AG20443 (cell line): ENCODE measurements around the gene APOO.
"Not testable (repeated sequence)": the region's sequence is repeated elsewhere in the genome, so short reads cannot be mapped to it uniquely, and the experiment has no call there.

Source experiments
- DNase-seq: peaks from one replicate; pipeline ENCODE4 v3.0.0; 2012; ENCODE audit warnings: low spot score, mixed read lengths

Gene APOO

DNA sequence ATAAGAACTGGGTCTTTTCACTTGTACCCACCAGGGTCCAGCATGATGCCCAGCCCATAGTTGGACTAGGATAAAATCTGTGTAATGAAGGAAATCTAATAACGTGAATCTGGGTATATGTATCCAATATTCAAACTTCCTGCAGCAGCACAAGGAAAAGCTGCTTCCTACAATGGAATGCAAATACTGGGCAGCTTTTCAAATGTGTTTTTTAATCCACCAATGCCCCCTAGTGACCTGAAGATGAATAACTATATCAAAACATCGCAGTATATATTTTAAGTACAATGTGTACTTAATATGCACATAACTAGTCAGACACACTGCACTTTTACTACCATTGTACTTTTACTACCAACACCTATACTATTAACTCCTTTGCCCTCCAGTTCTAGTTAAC is 5.3 kb downstream of the APOO start:
- no peak for DNase-seq

DNA sequence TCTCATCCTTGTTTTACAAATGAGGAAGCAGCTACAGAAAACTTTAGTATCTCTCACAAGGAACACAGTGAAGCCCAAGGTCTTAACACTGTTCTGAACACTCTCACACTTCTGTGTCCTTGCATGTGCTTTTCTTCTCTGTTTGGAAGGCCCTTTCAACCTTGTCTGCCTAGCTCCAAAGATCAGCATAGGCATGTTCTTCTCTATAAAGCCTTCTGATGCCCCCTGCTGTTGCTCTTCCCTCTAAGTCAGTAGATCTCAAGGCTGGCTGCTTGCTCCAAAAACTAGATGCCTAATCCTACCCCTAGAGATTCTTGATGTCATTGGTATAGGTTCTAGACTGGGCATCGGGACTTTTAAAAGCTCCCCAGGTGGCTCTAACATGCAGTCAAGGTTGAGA is 5.9 kb downstream of the APOO start:
- DNase-seq: peak; percentile 50

DNA sequence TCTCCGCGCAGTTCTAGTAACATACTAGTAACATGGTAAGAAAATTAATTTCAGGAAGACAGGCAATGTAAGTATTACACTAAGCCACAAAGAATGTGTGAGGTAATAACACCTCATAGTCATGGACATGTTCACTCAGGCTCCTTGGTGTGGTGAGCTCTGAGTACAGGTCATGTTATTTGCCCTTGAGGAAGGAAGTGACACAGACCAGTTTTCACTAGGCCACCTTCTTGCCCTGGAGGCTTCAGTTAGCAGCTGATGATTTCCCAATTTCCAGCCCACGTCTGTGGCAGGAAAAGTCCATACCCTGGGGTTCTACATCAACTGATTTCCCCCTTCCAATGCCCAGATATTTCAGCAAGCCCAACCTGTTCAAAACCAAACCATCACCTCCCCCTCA is 6.7 kb downstream of the APOO start:
- DNase-seq: no peak

GRCh38 chrX:23900220-23900797 is 7.4 kb downstream of the APOO start:
- DNase-seq: no peak

GRCh38 chrX:23898412-23898959 is 9.3 kb downstream of the APOO start:
- no peak for DNase-seq

GRCh38 chrX:23896981-23897380 is 10.8 kb downstream of the APOO start:
- no peak for DNase-seq

DNA sequence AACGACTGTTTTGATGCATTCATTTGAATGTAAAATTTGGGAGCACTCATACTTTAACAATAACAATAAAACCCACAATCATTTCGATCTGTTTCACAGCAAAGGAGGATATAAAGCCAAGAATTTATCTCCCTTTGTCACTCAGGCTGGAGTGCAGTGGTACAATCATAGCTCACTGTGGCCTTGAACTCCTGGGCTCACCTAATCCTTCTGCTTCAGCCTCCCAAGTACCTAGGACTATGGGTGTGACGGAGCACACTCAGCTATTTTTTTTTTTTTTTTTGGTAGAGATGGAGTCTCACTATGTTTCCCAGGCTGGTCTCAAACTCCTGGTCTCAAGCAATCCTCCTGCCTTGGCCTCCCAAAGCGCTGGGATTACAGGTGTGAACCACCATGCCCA is 11.2 kb downstream of the APOO start:
- not testable (repeated sequence) for DNase-seq

- DNase-seq: not testable (repeated sequence)
Measured at GRCh38 chrX:23894993-23895392, 12.7 kb downstream of the APOO start.

DNA sequence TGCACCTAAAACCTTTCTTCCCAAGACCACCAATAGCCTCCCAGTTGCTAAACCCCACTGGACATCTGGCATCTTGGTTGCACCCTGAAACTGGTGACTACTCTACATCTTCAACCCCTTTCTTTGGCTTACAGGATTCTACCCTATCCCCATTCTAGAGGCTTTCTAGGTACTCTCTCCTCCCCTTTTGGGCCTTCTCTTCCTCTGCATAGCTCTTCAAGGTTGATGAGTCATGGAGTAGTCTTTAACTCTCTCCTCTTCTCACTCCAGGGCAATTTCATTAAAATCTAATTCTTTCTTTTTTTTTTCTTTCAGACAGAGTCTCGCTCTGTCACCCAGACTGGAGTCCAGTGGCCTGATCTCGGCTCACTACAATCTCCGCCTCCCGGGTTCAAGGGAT is 16.8 kb downstream of the APOO start:
- DNase-seq: no peak

DNA sequence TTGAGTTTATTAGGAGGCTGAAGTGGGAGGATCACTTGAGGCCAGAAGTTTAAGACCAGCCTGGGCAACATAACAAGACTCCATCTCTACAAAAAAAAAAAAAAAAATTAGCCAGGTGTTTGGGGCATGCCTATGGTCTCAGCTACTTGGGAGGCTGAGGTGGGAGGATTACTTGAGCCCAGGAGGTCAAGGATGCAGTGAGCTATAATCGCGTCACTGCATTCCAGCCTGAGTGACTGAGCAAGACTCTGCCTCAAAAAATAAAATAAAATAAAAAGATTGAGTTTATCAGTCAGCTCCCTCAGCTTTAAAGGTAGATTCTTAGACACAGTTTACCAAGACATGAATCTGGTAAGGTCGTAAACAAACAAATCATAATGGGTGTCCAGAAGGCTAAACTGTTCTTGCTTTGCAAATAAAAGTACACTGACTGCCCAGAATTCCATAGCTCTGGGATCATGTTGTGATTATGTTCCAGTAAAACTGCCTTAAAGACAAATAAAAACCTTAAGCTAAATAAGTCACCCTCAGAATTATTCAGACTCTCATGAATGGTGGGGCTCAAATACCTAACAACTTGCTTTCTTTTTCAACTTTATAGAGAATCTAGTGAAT is 18.7 kb downstream of the APOO start:
- DNase-seq: no peak

DNA sequence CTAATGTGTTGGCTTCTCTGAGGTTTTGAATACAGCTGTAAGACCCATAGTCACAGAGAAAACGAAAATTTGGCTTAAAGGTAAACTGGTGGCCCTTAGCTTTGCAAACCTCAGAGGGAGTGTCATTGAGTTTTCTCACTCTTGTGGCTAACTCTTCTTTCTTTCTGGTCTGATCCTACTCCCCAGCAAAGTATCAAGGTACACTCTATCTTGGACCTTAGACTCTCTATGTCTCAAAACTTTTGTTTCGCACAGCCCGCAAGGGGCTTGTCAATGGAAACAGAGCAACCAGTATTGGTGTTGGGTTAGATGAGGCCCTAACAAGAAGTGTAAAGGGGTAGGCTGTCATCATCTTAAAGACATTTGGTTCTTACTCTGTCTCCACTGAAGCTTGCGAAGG is 19.8 kb downstream of the APOO start:
- no peak for DNase-seq

DNA sequence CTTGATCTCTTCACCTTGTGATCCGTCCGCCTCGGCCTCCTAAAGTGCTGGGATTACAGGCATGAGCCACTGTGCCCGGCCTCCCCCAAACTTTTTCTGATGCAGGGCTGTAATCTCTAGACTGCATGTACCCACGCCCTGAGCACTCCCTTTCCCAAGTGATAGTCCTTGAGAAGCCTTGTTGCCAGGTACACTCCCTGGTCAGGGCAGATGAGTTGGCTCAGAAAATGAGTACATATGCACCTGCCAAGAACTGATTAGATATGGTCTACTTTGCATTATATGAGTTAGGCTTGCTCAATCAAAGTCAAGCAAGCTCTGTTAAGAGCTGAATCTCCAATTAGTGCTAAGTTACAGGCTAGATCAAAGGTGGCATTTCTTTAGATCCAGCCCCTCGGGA is 20.3 kb downstream of the APOO start:
- DNase-seq: no peak

DNA sequence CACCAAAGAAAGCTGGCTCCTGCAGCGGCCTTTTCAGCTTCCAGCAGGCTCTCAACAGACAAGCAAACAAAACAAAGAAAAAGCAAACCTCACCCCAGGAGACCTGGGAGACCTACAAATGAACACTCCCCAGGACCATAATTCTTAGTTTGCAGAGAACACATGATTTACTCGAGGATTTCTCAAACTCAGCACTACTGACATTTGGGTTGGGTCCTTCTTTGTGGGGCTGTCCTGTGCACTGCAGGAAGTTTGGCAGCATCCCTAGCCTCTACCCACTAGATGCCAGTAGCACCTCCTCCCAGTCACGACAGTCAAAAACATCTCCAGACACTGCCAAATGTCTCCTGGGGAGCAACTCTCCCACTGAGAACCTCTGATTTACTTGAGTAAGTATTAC is 21.9 kb downstream of the APOO start:
- DNase-seq: no peak

DNA sequence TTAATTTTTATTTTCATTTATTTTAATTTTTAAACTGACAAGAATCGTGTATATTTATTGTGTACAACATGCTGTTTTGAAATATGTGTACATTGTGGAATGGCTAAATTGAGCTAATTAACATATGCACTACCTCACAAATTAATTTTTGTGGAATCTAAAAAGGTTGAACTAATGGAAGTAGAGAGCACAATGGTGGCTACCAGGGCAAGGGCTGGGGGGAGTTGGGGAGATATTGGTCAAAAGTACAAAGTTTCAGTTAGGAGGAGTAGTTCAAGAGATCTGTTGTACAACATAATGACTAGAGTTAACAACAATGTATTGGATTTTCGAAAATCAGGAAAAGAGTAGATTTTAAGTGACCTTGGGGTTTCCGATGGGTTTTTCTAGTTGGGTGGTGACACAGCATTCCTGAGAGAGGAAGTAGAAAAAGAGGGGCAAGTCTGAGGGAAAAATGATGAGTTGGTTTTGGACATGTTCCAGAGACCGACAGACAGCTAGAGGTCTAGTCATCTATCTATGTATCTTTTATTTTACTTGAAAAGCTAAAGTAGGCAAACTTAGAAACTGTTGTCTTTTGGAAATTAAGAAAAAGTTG is 23.2 kb downstream of the APOO start:
- DNase-seq: no peak

- DNase-seq: peak; percentile 83
Measured at GRCh38 chrX:23883737-23884354, 23.9 kb downstream of the APOO start.

- no peak for DNase-seq
Measured at GRCh38 chrX:23879380-23880090, 28.2 kb downstream of the APOO start.

DNA sequence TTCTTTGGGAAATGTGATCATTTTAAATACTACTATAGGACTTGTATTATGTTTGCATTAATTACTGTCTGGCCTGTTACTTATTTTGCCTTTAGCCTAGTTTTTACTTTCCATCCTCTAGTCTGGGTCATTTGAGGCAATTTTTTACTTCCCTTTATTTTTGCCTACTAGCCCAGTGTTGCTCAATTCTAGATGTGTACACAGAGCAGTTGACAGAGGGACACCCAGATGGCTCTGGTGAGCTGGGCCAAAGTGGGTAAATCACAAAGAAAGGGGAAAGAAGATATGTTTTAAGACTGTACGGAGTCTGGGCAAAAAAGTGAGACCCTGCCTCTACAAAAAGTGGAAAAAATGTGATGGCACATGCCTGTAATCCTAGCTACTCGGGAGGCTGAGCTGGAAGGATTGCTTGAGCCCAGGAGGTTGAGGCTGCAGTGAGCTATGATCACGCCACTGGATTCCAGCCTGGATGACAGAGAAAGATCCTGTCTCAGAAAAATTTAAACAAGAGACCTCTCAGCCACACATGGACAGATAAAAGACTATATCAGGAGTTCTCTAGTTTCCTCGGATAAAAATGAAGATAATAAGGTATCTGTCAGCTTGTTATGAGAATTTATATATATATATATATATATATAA is 35.7 kb downstream of the APOO start:
- DNase-seq: no peak

DNA sequence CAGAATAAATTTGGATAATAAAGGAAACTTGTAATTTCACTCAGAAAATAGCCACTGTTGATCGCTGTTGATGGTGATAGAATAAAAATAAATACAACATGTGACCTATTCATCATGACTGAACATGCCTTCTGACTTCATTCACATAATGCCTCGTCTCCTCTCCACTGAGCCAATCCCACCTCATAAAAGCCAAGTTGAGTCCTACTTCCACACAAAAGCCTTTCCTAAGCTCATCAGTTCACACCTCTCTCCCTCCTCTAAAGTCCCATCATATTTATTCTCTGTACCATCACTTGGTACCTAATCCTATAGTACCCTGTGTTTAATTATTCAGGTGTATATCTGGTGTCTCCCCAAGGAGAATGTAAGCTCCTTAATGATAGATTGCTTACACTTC is 37.7 kb downstream of the APOO start:
- no peak for DNase-seq

- DNase-seq: no peak
Measured at GRCh38 chrX:23864742-23865326, 42.9 kb downstream of the APOO start.

- DNase-seq: not testable (repeated sequence)
Measured at GRCh38 chrX:23861952-23862351, 45.8 kb downstream of the APOO start.

DNA sequence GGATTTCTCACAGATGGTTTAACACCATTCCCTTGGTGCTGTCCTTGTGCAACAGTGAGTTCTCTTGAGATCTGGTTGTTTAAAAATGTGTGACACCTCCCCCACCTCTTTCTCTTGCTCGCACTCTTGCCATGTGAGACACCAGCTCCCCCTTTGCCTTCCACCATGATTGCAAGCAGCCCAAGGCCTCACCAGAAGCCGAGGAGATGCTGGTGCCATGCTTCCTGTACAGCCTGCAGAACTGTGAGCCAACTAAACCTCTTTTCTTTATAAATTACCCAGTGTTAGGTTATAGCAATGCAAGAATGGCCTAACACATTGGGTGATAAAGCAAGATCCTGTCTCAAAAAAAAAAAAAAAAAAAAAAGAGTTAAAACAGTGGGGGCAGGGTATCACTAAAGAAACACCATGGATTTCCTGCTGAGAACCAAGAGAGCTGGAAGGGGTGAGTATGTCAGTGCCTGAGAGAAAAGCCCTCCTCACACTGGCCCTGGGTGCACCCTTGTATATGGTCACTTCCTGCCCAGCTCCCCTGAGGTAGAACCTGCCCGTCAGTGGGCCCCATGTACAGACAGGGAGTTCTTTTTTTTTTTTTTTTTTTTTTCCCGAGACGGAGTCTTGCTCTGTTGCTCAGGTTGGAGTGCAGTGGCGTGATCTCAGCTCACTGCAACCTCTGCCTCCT is 46.4 kb downstream of the APOO start:
- DNase-seq: no peak
